CD4-positive, alpha-beta T cell treated with Interleukin-15 for 4 hours (primary cell): ENCODE measurements around the gene PDZRN3.

ENCODE experiments used
- DNase-seq: peaks from one replicate; pipeline ENCODE4 v3.0.0-alpha.2; 2020; ENCODE audit warnings: low spot score

PDZRN3 gene

GRCh38 chr3:73624821-73625665 lies at the start of gene PDZRN3:
Gene PDZRN3 (minus strand): TSS chr3:73624941.
- no peak for DNase-seq

DNA sequence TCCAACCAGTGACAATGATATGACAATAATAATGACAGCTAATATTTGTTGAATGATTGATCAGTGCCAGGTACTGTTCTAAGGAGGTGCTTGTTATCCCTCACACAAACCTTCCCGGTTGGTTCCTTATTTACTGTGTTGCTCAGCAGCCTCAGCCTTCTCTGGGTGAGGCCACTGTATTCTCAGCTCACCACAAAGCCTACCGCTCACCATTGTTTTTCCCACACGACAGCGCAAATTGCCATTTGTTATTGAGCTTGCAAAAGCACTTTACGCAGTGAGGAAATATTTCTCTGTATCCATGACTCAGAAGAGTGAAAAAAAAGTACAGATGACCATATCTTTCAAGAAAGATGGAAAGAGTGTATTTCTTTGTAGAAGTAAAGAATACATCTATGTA lies 49.5 kb upstream of the PDZRN3 start:
- DNase-seq = no peak

GRCh38 chr3:73669260-73669659 lies 44.5 kb upstream of the PDZRN3 start:
- DNase-seq = no peak

GRCh38 chr3:73668391-73668790 lies 43.6 kb upstream of the PDZRN3 start:
- no peak for DNase-seq

DNA sequence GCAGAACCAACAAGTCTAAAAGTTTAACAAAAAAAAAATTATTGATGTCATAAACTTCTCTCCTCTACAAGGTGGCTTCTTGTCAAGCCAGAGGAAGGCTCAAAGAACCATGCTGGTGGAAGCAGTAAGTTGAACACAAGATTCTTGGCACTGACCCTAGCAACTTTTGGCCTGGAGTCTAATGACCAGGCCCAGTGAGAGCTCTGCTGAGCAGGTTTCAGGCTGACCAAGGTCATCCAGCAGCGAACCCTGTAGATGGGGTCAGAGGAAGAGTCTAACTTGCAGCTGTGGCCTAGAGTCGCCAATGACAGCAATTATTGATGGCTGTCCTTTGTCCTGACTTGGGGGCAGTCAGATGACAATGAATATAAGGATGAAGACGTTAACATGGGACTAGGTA lies 43.1 kb upstream of the PDZRN3 start:
- no peak for DNase-seq

DNA sequence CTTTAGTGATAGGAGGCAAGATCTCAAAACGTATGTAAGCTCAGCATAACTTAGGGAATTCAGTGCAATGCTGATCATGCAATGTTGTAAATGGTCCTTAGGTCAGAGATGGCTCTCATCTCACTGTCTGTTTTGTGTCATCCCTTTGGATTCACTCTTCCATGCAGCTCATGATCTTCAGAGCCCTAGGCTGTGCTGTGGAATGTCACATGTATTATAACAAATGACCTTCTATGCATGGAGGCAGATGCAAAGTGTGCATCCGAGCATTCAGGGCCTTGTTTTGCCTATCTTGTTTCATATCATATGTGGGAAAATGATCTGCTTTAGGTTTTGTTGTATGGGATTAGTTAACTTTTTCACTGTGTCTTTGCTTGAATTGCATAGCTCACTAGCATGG lies 40.5 kb upstream of the PDZRN3 start:
- no peak for DNase-seq

DNA sequence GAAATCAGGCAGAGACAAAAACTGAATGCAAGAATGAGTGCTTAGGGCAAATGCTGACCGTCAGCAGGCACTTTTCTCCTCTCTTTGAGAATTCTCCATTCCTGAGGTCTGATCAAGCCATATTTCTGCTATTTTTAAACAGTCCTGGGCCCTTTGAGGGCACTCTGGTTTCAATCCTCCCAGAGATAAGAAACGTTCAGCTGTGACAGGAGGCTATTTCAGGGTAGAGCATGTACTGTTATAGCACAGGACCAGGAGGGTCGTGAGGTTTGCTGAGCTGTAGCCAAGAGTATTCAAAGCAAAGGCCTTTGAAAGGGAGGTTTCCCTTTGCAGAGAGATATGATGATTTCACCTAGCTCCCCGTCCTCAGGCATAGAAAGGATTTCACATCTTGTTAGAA lies 39.6 kb upstream of the PDZRN3 start:
- DNase-seq = no peak

DNA sequence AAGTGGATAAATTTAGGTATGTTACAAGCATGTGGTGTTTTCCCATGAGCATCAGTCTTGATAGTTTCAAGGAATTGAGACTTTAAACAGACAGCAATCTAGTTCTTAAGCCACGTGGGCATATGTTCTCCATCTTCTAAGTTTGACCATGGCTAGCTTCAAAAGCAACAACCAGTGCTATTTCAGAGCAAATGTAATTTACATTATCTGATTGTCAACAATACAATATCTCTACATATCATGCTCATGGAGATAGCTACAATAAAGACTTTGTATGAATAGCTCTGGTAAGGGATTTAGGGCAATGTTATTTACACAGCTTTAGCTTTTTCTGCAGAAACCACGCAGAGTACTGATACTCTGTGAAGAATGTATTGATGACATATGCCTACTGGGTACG lies 38.8 kb upstream of the PDZRN3 start:
- DNase-seq = no peak

DNA sequence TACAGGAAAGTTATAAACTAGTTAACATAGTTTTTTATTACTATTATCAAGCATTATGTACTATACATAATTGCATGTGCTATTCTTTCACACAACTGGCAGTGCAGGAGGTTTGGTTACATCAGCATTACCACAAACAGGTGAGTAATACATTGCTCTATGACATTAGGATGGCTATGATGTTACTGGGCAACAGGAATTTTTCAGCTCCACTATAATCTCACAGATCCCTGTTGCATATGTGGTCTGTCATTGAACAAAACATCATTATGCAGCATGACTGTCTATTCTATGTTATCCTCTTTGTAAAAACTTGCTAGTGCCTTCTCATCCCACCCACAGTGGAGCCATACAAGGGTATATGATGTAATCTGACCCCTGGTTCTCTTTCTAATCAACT lies 36.5 kb upstream of the PDZRN3 start:
- no peak for DNase-seq

DNA sequence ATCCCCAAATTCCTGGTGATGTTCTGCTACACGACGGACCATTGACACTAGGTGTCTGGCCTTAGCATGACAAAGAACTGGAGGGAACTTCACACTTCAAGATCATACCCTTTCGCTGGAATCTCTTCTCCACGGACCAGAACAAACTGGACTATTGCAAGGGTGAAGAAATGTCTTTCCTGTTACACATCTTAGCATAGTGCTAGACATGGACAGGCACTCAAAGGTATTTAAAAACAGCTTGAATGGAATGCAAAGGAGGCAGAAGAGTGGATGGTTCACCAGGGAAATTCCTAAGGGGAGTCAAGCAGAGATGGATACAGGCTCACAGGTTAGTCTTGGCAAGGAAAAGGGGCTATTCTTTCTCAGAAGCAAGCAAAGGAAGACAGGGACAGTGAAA lies 33.5 kb upstream of the PDZRN3 start:
- DNase-seq = no peak

DNA sequence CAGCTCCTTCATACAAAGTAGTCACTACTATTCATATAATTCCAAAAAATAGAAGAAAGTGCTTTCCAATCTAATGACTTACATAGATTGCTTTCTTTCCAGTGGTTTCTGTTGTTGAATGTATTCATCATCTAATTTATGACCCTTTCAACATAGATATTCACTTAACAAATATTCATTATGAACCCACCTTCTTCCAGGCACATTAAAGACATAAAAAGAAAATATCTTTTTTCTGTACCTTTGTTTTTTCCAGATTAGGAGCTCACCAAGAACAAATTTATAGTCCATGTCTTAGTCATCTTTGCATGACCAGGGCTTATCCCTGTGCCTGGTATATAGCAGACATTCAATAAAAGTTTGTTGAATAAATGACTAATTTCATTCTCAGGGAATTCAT lies 32.4 kb upstream of the PDZRN3 start:
- DNase-seq = no peak

- DNase-seq = no peak
Measured at GRCh38 chr3:73656241-73656890, 31.6 kb upstream of the PDZRN3 start.

- no peak for DNase-seq
Measured at GRCh38 chr3:73655197-73655596, 30.5 kb upstream of the PDZRN3 start.

DNA sequence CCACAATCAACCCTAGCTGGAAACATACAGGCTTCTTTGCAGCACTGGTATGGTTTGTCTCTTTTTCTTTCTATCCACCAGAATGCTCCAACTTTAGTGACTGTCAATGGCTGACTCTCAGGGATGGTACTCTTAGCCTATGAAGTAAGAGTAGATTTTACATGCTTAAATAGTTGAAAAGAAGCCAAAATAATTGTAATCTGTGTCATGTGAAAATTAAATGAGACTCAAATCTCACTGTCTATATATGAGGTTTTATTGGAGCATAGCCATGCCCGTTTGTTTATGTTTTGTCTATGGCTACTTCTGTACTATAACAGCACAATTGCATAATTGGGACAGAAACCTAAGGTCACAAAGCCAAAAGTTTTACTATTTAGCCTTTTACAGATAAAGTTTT lies 29.1 kb upstream of the PDZRN3 start:
- no peak for DNase-seq

DNA sequence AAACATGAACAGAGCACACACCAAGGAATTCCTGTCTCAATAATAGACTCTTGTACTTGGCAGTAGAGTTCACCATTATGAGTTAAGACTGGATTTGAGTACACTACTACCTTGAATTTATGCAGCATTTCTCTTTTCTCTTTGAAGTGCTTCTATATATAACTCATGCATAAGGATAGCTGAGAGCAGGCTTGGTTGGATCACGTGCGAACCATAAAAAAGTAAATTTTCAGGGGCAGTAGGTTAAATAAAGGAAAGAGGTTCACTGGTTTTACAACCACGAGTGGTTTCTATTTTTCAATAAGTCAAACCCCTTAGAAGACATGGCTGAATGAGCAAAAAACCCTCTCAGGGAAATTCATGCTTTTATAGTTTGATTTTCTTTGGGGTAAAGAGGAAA lies 28.6 kb upstream of the PDZRN3 start:
- DNase-seq = no peak

DNA sequence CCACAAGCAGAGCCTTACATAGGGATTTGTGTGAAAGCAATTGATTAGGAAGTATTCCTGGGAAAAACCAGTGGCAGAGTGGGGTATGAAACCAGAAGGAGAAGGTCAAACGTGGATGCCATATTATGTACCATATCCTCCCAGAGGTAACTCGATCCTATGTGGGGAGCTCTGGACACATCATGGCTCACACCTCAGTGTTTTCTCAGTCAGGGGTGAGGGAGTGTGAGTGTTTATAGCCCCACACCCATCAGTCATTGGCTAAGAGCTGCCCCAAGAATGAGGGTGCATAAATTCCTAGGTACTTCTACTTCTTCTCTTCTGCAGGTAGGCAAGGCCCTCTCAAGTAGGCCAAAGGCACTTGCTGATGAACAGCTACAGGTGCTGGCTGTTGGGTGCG lies 28.2 kb upstream of the PDZRN3 start:
- DNase-seq = no peak

GRCh38 chr3:73637042-73637441 lies 12.3 kb upstream of the PDZRN3 start:
- DNase-seq = no peak

DNA sequence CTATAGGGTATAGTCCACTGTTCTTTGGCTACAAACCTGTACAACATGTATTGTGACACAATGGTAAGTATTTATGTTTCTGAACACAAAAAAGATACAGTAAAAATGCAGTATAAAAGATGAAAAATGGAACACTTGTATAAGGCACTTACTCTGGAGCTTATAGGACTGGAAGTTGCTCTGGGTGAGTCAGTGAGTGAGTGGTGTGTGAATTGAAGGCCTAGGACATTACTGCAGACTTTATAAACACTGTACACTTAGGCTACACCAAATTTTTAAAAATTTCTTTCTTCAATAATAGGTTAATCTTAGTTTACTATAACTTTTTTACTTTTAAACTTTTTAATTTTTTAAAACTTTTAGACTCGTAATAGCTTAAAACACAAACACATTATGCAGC lies 10.5 kb upstream of the PDZRN3 start:
- no peak for DNase-seq

DNA sequence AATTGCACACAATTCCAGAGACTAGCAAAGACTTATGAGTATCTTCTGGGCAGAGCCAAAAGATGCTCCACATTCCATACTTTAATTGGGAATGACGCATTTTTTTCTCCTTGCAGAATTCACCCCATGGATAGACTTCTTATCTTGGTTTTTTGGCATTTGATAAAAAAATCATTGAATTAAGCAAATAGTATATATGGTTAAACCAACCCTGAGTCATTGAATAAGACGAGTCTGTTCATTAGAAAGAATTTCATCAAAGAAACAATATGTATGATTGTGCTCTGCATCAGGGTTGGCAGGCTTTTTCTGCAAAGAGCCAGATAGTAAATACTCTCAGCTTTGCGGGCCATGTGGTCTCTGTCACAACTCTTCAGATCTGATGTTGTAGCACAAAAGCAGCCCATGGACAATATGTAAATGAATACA lies 9.2 kb upstream of the PDZRN3 start:
- no peak for DNase-seq

DNA sequence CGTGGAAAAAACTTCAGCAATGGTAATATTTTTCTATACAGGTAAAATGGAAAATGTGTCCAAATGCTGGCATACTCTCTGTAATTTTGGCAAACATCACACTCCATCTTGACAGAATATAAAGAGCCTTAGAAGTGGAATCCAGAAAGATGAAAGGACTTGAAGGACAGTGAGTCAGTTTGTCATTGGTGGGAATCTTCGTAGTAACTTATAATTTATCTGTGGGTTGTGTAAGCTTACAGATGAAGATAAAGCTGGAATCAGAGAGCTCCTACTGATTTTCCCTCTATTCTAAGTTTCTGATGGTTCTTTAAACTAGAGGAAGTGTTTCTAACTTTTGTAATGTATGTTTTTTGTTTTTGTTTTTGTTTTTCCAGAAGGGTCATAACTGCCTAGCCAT lies 8.7 kb upstream of the PDZRN3 start:
- no peak for DNase-seq

DNA sequence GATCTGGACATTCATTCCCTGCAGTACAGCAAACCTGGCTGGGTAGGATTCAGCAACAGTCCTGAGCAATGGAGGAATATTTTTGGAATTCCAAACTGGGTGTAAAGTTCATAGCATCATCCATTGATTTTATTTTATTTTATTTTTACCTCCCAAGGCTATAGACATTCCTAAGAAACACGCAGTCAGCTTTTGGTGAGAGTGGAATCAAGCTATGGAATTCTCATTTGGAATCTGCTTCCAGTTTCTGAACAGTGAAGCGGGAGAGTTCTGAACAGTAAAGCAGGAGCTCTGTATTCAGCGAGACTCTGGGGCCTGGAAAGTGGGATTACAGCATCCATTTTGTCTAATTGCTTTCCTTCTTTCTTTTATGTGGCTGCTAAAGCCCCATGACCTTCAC lies 1.4 kb upstream of the PDZRN3 start:
- no peak for DNase-seq

DNA sequence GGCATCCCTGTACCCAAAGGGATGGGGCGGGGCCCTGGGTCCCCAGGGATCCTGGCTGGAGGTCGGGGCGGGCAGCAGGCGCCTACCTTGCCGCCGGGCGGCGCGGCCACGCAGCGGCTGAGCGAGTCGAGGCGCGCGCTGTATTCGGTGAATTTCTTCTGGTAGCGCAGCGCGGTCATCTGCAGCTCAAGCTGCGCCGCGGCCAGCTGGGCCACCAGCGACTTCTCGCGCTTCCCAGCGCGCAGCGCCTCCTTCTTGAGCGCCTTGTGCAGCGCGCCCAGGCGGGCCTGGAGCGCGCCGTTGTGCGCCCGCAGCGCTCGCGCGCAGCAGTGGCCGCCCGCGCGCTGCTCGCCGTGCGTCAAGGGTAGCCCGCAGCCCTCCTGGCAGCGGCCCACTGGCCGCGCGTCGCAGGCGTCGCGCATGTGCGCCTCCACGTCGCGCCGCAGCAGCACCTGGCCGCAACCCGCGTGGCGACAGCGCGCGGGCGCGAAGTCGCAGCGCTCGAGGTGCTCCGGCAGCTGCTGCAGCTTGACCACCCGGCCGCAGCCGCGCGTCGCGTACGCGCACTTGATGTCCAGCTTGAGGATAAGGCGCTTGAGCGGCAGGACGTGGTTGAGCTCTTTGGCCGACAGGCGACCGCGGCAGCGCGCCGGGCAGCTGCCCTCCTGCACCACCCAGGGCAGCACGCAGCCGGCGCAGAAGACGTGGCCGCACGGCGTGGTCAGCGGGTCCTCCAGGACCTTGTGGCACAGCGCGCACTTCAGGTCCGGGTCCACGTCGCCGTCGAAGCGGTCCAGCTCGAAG lies 522 bp downstream of the PDZRN3 start:
- no peak for DNase-seq

DNA sequence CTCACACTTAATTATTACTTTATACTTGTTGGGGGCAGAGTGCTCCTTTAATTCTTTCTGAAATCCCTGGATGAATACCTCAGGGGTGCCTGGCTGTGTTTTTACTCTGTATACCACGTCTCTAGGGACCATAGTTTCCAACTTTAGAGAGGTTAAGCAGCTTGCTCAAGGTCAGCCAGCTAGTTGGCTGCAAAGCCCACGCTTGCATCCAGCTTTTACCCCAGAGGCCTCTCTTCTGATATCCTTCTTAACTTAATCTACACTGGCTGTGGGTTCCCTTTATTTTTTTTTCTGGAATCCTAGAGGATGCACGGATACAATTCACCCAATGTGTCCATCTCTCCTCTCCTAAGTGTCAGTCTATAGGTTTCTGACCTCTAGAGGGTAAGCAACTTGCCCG lies 1.4 kb downstream of the PDZRN3 start:
- no peak for DNase-seq
